GM21529 (cell line): ENCODE results near the gene SLC25A25.
"Not testable (repeated sequence)": the region's sequence is repeated elsewhere in the genome, so short reads cannot be mapped to it uniquely, and the experiment has no call there.

Experiments used
- ATAC-seq: cut with Tn5 transposase; IDR thresholded peaks from one replicate; pipeline ENCODE4 v1.9.1; 2021; ENCODE audit not compliant: unreplicated experiment

Gene SLC25A25

DNA sequence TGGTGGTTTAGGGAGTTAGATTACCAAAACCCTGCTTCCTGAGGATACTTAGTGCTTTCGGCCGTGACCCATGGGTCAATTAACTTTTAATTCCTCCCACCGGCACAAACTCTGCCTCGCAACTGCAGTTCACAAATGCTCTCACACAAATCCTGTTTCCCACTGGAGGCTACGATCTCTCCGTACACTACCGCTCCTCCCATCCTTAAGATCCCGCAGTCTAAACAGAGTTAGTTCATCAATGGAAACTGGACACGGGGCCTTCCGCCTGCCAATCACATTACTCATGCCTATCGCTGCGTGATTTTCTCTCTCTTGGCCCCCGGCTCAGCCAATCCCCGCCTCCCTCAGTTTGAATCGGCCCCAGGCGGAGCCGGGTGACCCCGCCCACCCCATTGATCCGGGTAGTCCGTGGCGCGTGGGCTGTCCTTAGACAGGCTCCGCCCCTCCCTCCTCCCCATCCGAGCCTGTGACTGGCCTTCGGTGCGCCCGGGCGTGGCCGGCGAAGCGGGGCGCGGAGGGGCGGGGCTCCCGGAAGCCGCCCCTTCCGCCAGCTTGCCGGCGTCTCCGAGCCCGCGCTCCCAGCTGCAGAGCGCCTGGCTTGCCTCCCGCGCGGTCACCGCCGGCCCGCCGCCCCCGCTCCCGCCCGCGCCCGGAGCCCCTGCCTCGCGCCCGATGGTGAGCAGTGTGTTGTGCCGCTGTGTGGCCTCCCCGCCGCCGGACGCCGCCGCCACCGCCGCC is at the start of gene SLC25A25:
TSS of gene SLC25A25 (plus strand) at position 588 of the 741 bp plus-strand sequence. CDS start at position 676, 88 bp downstream.
- peak; percentile 65 for ATAC-seq

DNA sequence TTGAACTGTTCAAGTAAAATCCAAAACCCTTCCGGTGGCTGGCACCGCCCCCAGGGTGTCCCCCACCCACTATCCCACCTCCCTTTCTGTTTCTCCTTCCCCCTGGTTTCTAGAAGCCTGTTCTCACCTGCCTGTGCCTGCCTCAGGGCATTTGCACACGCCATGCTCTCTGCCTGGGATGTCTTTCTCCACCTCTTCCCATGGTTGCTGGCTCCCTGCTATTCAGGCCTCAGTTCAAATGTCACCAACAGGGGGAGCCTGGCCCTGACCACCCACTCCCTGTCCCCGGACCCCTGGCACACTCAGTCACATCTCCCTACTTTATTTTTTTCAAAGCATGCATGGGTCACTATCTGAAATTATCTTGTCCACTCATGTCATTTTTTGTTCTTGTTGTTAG is 47.3 kb upstream of the SLC25A25 start:
- ATAC-seq = no peak

- no peak for ATAC-seq
Observed at GRCh38 chr9:128021098-128021497, 46.9 kb upstream of the SLC25A25 start.

- no peak for ATAC-seq
Observed at GRCh38 chr9:128022886-128023285, 45.1 kb upstream of the SLC25A25 start.

- ATAC-seq = not testable (repeated sequence)
Observed at GRCh38 chr9:128023671-128024070, 44.4 kb upstream of the SLC25A25 start.

GRCh38 chr9:128024761-128025308 is 43.2 kb upstream of the SLC25A25 start:
- no peak for ATAC-seq

DNA sequence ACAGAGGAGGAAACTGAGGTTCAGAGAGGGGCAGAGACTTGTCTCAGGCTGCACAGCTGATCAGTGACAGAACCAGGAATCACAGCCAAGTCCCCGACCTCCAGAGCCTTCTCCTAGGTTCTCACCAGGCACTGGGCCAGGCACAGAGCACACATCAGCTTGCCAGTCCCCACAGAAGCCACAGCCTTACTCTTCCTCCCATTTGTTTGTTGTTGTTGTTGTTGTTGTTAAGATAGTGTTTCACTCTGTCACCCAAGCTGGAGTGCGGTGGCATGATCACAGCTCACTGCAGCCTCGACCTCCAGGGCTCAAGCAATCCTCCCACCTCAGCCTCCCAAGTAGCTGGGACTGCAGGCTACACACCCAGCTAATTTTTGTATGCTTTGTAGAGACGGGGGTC is 42.3 kb upstream of the SLC25A25 start:
- ATAC-seq = no peak

- ATAC-seq = peak; percentile 43
Observed at GRCh38 chr9:128026255-128026772, 41.7 kb upstream of the SLC25A25 start.

DNA sequence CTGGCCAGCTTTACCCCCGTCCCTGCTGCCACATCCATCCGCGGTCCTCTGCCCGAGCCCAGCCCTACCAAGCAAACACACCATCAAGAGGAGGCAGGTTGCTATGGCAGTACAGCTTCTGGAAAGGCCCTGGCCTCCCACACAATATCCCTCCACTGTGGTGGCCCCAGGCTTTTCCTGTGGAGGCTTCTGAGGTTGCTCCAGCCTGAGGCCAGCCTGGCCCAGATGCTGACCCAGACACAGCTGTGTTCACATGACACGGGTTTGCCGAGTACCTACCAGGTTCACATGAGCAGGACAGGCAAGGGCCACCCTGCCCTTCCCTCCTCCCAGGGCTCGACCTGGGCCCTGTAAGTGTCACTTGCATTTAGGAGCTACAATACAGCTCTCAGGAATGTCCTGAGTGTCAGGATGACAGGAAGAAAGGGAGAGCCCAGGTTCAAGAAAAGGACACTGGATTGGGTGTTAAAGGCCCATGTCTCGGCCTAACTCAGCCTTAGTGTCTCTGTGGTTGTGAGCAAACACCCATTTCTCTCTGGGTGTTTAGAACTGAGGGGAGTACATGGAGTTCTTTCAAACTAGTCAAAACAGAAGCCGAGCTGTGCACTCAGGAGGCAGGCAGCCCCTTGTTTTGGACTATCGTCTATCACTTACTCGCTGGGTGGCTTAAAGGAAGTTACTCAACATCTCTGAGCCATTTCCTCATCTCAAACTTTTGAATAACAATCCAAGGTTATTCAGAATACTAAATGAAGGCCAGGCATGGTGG is 41.1 kb upstream of the SLC25A25 start:
- peak; percentile 12 for ATAC-seq

DNA sequence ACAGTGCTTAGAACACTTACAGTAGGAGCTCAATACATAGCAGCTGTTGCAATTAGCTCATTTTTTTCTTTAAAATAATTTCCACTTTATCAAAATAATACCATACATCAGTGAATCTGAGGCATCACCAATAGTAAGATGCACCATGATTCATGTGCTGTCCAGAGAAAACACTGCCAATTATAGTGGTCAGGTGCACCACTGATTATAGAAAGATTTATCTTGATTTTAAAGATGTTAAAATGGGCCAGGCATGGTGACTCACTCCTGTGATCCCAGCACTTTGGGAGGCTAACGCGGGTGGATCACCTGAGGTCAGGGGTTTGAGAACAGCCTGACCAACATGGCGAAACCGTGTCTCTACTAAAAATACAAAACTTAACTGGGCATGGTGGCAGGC is 40.3 kb upstream of the SLC25A25 start:
- no peak for ATAC-seq

DNA sequence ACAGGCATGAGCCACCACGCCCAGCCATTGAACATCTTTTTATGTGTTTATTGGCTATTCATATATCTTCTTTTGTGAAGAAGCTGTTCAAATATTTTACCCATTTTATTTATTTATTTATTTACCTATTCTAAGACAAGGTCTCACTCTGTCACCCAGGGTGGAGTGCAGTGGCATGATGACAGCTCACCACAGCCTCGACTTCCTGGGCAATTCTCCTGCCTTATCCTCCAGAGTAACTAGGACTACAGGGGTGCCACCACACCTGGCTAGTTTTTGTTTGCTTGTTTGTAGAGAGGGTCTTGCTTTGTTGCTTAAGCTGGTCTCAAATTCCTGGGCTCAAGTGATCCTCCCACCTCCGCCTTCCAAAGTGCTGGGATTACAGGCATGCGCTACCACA is 34.4 kb upstream of the SLC25A25 start:
- ATAC-seq = no peak

DNA sequence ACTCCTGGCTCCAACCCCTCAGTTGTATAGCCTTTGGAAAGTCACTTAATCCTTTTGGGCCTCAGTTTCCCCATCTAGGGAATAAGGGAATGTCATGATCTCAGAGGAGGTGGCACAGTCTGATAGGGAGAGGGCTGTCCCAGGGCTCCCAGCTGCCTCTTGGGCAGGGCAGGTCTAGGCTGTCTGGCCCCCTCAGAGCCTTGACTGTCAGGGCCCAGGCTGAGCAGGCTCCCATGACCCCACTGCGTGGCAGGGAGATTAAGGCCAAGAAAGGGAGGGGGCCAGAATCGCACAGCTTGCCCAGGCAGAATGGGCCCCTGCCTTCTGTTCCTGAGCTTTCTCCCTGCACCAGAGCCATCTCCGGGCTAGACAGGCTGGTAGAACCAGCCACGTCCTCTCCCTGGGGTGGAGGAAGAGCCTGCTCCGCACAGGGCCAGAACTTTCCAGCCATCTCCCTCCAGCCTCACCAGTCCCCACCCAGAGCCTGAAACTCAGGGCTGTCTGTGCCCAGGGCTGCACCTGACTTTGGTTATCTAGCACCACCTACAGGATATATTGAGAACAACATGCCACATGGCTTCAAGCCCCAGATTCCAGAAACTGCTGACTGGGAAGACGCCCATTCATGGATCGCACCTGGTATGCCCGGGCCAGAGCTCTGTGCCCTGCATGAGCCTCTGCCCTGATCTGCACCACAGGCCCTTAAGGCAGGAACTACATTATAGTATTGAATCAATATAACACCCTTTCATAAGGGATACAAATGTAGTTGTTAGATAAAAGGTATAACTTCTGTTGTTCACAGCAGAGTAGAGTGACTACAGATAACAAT is 33.0 kb upstream of the SLC25A25 start:
- ATAC-seq = peak; percentile 52

GRCh38 chr9:128036522-128036921 is 31.5 kb upstream of the SLC25A25 start:
- ATAC-seq = not testable (repeated sequence)

- ATAC-seq = not testable (repeated sequence)
Observed at GRCh38 chr9:128040783-128041182, 27.2 kb upstream of the SLC25A25 start.

DNA sequence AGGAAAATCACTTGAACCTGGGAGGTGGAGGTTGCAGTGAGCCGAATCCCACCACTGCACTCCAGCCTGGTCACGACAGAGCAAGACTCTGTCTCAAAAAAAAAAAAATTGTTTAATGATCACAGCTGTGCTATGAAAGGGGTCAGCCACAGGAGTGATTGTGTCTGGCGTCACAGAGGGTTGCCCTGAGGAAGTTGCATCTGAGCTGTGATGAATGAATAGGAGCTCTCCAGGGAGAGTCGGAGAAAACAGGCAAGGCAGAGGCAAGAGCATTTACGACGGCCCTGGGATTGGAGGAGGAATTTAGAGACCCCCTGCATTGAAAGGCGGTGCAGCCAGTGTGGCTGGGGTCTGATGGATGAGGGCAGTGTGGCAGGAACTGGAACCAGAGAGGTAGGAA is 26.0 kb upstream of the SLC25A25 start:
- ATAC-seq = no peak

GRCh38 chr9:128043467-128043868 is 24.6 kb upstream of the SLC25A25 start:
- ATAC-seq = no peak

DNA sequence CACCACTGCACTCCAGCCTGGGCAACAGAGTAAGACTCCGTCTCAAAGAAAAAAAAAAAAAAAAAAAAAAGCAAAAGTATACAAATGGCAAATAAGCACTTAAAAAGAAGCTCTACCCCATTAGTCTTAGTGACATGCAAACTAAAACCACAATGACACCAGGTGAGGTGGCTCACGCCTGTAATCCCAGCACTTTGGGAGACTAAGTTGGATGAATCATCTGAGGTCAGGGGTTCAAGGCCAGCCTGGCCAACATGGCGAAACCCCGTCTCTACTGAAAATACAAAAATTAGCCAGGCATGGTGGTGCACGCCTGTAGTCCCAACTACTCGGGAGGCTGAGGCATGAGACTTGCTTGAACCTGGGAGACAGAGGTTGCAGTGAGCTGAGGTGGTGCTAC is 22.6 kb upstream of the SLC25A25 start:
- not testable (repeated sequence) for ATAC-seq

DNA sequence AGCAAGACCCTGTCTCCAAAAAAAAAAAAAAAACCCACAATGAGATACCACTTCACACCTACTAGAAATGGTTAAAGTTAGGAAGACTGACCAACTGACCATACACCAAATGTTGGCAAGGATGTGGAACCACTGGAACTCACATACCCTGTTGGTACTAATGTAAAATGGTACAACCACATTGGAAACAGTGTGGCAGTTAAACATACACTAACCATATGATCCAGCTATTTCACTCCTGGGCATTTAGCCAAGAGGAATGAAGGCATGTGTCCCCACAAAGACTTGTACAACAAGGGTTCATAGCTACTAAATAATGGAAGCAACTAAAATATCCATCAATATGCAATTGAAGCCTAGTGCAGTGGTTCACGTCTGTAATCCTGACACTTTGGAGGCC is 22.2 kb upstream of the SLC25A25 start:
- no peak for ATAC-seq

DNA sequence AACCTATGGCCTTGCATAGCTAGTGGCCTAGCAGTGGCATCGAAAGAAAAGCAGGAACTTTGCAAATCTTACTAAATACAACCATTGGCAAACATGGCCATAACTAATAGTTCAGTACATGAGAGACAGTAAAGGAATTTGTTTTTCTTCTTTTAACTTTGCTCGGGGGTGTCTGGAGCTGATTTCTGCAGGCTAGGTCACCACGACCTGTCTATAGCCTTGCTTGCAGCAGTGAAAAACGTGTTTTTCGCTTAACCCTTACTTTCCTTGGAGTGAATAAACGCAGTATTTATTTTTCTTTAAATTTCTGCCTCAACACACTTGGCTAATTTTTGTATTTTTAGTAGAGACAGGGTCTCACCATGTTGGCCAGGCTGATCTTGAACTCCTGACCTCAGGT is 20.8 kb upstream of the SLC25A25 start:
- no peak for ATAC-seq

DNA sequence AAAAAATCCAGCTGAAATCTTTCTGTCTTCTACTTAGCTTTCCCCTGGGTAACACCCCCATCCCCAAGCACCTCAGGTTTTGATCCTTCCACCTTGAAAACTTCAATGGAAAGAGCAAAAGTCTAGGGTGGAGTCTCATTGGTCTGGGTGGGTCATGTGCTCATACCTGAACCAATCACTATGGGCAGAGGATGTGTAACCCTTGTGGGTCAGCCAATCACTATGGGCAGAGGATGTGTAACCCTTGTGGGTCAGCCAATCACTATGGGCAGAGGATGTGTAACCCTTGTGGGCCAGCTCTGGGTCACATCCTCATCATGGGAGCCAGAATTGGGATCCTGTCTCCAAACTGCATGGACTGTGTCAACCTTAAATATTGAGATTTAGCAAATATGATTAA is 19.4 kb upstream of the SLC25A25 start:
- no peak for ATAC-seq

- no peak for ATAC-seq
Observed at GRCh38 chr9:128049843-128050242, 18.2 kb upstream of the SLC25A25 start.
